22Rv1 (cell line): Measurements from ENCODE around the gene TNS1.

Source experiments
- ZFX ChIP-seq: fragments of 450-650 bp; IDR thresholded peaks from 2 replicates; pipeline ENCODE4 v1.6.1; 2017; ENCODE audit warnings: antibody characterized with exemption, borderline replicate concordance
- TF ChIP-seq, protein P1 (sequence below): fragments of 450-650 bp; IDR thresholded peaks from 2 replicates; pipeline ENCODE4 v1.5.1; 2017; ENCODE audit warnings: mild to moderate bottlenecking

GRCh38 chr2:217801711-217802110 is 201.1 kb downstream of the TNS1 start:
- TF ChIP-seq, protein P1, sequence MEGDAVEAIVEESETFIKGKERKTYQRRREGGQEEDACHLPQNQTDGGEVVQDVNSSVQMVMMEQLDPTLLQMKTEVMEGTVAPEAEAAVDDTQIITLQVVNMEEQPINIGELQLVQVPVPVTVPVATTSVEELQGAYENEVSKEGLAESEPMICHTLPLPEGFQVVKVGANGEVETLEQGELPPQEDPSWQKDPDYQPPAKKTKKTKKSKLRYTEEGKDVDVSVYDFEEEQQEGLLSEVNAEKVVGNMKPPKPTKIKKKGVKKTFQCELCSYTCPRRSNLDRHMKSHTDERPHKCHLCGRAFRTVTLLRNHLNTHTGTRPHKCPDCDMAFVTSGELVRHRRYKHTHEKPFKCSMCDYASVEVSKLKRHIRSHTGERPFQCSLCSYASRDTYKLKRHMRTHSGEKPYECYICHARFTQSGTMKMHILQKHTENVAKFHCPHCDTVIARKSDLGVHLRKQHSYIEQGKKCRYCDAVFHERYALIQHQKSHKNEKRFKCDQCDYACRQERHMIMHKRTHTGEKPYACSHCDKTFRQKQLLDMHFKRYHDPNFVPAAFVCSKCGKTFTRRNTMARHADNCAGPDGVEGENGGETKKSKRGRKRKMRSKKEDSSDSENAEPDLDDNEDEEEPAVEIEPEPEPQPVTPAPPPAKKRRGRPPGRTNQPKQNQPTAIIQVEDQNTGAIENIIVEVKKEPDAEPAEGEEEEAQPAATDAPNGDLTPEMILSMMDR: no peak
- no peak for TF ChIP-seq ZFX
